GM21825 (cell line): Measurements from ENCODE around the gene ZNF804A.

Experiments
- ATAC-seq: cut with Tn5 transposase; IDR thresholded peaks from one replicate; pipeline ENCODE4 v1.9.1; 2021; ENCODE audit warnings: mild to moderate bottlenecking, moderate library complexity; ENCODE audit not compliant: unreplicated experiment

Gene ZNF804A

DNA sequence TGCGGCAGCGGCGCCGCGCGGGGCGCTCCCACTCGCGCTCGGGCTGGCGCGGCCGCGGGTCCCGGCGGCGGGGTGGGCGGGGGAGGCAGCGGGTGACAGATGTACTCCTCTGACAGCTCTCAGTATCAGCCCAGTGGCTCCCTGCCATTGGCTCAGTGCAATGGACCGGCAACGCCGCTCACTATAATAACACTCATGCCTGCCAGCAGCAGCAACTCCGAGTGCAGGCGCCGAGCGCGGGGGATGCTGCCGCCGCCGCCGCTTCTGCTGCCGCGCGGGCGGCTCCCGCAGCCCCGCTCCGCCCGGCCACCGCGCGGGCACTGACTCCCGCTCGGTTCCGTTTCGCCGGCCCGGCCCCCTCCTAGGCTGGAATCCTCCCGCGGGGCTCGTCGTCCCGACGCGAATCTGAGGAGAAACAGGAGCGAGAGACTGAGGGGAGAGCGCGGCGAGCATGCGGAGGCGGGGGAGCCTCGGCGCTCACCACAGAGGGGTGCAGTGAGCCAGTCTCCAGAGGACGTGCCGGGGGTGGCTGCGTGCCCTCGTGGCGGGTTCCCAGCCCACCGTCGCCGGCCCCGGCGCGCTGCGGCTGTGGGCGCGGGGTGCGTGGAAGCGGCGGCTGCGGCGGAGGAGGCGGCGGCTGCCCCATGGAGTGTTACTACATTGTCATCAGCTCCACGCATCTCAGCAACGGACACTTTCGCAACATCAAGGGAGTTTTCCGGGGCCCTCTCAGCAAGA, at the start of gene ZNF804A:
Gene ZNF804A, plus strand, starts transcription at position 214 of the 738 bp plus-strand sequence. Its CDS starts 431 bp downstream, at position 645.
- ATAC-seq = peak; percentile 78

DNA sequence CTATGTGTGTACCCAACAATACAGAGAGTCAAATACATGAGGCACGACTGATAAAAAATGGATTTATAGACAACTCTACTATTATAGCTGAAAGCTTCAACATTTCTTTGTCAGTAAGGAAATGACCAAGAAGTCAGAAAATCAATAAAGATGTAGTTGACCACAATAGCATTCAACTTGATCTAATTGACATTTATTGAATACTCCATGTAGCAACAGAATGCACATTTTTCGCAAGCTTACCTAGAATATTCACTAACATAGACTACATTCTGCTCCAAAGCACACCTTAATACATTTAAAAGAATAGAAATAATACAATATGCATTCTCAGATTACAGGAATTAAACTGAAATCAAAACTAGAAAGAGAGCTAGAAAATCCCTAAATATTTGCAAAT, 49.2 kb upstream of the ZNF804A start:
- no peak for ATAC-seq

DNA sequence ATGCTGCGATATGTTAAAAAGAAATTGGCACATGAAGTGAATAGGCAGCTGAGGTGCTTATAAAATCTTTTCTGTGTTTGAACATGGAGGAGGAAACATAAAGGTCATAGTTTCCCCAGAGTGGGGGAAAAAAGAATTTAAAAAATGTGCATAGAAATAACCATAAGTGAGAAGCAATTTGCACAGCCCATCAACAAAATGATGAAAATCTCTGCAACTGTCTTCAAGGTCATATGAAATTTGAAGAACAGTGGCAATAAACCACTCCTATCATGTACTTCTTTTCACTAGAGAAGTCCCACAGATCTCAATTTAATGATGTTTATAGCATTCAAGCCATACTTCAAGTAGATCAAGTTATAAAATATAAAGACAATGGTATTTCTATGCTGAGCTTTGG, 46.7 kb upstream of the ZNF804A start:
- ATAC-seq = no peak

DNA sequence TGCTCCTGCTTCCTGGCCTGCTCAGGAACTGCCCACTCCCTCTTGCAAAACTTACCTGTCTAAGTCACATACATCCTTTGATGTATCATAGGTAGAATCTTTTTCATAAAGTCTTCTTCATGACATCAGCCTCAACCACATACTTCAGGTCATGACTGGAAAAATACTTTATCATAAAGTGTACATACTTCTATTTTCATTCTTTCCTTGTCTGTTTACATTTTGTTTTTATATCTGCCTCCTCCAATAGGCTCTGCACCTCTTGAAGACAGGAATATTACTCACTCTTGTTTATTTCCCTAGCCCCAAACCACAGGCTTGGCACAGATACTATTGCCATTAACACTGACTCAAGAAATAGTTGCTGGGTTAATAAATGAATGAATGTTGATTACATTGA, 43.6 kb upstream of the ZNF804A start:
- no peak for ATAC-seq

DNA sequence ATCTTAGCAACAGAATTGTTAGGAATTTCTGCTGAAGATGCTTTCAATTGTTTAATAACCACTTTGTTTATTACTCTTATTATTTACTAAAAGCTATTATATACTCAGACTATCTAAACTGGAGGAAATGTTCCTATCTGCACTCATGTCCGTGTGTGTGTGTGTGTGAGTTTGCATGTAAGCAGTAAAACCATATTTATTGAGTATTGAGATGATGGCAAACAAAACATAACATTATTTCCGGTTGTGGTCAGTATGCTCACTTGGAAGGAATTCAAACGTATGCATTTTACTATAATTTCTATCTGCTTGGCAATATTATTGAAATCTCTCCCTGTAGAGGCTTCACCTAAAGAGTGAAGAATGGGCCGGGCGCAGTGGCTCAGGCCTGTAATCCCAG, 43.0 kb upstream of the ZNF804A start:
- ATAC-seq = no peak

DNA sequence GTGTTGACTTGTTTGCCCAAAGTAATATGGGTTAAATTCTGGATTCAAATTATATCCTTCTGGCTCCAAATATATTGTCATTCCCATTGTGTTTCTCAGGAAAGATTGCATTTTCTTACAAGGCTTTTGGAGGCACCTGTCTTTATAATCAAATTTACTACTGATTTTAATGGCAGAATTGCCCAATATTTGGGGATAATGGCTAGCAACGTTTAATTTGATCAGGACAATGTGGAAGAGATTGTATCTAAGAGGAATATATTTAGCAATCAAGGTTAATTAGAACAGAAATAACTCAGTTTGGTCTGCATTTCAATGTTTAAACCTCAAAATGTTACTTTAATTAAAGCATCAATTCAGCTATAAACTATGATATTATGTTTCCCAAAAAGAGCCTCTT, 41.7 kb upstream of the ZNF804A start:
- no peak for ATAC-seq

DNA sequence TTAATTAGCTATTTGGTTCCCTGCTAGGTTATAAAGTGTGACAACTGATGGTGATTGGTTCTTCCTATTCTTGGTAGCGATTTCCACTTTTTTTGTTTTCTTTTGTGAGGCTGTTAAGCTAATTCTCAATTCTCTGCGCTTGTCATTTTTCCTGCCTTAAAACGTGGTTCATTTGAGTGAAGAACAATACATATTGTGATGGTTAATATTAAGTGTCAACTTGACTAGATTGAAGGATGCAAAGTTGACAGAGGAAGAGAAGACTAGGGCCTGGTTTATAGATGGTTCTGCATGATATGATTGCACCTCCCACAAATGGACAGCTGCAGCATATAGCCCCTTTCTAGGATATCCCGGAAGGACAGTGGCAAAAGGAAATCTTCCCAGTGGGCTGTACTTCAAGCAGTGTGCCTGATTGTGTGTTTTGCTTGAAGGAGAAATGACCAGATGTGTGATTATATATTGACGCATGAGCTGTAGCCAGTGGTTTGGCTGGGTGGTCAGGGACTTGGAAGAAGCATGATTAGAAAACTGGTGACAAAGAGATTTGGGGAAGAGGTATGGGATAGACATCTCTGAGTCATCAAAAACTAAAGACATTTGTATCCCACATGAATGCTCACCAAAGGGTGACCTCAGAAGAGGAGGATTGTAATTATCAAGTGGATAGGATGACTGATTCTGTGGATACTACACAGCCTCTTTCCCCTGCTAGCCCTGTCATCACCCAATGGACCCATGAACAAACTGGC, 39.4 kb upstream of the ZNF804A start:
- ATAC-seq = no peak

DNA sequence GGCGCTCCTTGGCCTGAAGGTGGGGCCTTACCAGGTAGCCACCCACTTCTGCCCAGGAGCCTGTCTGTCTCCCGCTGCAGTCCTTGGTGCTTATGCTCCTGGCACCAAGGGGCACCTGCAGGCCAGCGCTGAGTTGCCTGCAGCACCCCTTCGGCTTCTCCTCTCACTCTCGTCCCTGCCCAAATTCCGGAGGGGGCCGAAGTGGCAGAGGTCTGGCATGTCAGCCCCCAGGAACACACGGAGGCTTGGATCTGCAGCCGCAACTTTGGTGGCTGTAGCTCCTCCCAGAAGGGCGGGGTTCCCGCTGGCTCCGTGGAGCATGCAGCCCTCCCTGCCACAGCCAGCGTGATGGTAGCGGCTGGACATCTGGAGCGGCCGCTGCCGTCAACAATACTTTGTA, 37.7 kb upstream of the ZNF804A start:
- no peak for ATAC-seq

DNA sequence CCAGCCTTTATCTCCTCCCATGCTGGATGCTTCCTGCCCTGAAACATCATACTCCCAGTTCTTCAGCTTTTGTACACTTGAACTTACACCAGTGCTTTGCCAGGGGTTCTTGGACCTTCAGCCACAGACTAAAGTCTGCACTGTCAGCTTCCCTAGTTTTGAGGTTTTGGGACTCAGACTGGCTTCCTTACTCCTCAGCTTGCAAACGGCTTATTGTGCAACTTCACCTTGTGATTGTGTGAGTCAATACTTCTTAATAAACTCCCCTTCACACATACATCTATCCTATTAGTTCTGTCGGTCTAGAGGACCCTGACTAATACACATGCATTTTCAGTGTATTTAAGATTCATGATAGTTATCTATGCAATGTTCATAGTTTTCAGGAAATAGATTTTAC, 35.8 kb upstream of the ZNF804A start:
- ATAC-seq = no peak

DNA sequence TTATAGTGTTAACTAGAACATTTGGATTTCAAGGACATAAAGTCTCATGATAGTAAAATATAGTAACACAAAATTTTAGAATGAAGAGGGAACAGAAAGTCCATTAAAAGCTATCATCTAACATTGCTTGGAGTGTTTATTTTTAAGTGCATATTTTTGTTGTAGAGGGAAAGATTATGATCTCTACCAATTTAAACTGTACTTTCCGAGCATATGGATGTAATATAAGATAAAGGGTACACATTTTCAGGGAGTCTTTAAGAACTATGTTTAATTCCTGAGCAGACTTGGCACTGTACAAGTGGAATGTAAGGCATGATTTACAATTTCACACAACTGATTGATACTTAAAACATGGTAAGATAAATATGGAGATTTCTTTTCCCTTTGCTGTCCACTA, 34.2 kb upstream of the ZNF804A start:
- no peak for ATAC-seq

DNA sequence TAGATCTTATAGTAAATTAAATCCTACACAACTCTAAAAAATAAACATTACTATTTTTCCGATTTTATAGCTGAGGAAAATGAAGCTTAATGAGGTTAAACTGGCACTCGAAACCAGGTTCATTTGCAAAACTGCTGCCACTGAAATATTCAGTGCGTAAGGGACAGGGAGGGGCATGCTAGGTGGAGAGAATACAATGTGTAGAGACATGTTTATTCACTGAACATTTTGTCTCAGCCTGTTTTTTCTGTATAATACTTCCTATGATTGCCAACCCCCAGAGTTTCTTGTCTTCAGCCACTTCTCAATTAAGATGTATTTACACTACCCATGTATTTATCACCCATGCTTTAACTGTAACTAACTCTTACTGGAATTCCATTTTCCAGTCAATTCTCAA, 31.6 kb upstream of the ZNF804A start:
- ATAC-seq = no peak

DNA sequence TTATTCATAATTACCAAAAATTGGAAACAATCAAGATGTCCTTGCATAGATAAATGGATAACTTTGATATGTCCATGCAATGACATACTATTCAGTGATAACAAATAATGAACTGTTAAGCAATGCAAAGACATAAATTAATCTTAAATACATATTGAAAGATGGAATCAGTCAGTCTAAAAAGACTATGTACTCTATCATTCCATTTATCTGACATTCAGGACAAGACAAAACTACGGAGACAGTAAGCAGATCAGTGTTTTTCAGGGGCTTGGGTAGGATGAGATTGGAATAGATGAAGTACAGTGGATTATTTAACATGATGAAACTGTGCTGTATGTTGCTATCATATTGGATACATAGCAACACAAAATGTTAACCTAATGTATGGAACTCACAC, 21.3 kb upstream of the ZNF804A start:
- ATAC-seq = no peak

DNA sequence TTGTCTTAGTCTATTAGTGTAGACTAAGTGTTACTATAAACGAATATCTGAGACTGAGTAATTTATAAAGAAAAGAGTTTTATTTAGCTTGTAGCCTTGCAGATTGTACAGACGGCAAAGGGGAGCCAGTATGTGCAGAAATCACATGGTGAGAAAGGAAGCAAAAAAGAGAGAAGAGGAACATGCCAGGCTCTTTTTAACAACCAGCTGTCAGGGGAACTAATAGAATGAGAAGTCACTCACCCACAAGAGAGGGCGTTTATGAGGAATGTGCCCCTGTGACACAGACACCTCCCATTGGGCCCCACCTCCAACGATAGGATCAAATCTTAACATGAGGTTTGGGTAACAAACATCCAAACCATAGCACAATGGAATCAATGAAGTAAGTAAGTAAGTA, 20.6 kb upstream of the ZNF804A start:
- ATAC-seq = no peak

DNA sequence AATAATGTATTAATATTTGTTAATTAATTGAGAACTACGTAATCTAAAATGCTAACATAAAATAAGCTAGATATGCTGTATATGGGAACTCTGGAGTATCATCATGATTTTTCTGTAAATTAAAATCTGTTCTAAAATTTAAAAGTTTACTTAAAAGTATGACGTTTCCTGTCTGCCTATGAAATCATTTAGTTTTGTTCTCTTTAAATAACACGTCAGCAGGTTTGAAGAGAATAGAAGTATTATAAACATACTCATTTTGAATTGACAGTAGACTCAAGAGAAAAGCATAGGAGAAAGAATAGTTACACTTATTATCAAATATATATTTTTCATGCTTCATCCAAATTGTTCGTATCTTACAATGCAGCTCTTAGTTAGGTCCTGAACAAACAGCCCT, 19.1 kb upstream of the ZNF804A start:
- no peak for ATAC-seq

DNA sequence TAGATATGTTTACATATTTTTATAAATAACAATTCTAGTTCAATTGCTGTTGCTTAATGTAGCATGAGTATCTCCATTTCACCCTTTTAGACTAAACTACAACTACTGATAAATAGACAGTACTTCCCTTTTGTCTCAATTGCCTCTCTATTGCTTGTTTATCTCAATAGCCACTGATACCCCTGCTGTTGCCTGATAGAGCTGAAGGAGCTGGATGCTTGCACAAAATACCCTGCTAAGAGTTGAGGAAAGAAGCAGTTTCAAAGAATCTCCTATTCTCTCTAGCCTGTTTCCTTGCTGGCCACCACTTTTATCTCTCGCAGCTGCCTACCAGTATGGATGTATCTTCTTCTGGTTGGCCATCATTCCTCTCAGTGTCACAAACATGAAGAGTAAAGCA, 16.9 kb upstream of the ZNF804A start:
- ATAC-seq = no peak

DNA sequence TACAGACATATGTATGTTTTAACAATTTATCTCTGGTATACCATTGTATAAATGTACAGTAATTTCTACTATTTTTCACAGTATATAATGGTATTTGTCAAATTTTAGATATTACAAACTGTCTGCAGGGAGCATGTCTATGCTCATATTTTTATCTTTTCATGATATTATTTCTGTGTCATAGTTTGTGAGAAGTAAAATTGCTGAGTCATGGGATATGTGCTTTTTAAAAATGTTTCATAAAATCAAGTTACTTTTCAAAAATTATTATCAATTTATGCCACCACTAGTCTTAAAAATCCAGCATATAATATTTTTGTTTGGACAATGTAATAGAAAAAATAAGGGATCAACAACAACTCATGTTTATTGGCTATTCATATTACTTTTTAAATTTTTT, 9.1 kb upstream of the ZNF804A start:
- no peak for ATAC-seq

DNA sequence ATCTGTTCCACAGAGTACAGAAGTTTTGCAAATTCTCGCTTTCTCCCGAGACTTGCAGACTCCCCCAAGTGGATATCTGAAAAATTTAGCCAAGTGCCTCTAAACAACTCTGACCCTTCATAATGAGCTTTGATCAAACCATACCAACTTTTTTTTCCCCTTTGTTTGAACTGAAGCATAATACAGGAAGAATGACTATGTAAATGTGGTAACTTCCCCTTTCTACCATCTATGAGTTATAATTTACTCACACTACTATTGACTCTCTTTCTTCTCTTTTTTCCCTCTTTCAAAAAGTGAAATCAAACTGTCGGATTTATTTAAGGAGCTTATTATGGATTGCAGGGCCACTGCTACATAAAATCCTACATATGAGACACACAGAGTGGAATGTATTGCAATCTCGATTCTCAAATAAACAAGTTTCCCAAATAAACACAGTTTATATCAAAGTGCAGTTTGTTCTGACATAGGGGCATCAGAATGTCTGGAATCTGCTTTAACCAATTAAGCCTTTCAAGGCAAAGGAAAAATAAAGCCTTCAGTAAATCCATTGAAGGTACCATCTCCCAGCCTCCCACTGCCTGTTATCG, 1.4 kb upstream of the ZNF804A start:
- peak; percentile 19 for ATAC-seq

DNA sequence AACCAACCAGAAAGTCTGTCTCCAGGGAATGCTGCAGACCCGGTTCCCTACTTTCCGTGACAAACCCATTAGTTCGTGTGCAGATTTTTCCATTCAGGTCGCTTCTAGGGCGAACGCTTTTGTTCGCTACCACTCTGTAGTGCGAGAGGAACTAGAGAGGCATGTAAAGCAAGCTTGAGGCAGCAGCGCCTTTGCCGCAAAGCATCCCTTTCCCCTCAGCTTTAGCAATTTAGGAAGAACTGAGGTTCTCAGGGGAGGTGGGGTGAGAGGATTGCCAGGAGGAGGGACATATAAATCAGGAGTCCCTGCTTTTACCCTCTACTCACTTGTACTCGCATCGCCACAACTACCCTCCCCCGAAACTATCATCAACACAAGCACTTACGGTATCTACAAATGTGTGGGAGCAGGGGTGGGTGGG, 748 bp upstream of the ZNF804A start:
- ATAC-seq = no peak

DNA sequence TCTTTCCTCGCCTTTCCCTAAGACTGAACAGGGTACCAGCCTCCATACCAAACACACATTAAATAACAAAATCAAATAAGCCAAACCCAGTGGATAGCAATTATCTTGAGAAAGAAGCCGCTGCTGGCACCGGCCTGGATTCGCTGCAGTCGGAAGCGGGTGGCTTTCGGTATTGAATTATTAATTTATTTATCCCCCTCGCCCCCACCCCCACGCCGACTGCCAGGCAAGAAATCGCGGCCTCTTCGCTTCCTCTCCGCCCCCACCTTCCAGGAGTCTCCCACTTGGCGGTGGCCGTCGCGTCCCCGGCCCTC, 370 bp upstream of the ZNF804A start:
- ATAC-seq = no peak

DNA sequence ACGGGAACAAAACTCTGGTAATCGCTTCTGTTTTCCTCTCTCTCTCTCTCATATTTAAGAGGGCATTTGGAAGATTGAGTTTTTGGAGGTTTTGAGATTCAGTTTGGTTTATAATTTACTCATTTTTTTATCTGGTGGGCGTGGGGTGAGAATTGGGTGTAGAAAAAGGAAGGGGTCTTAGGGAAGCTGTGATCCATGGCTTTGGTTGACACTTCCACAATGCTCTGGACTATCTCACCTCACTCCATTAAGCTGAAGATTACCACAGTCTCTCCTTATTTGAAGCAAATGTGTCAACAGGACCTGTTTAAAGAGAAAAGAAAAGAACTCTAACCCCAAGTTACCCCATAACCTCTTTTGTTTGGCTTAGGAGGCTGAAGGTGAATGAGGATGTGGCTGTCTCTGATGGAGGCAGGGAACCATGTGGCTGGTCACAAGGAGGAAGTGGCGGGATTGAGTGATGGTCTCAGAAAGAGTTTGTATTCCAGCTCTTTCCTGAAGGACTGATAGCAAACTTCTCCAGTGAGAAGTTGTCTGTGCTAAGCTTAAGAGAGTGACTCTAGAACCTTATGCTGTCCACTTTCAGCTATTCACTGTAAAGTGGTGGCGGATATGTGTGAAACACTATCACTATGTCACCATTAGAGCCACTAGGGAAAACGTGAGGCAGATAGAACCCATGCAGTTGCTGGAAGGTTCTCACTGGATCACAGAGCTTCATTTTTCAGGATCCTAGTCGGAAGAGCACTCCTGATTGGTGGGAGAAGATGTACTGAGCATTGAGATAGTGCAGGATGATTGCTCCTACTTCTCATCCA, 934 bp downstream of the ZNF804A start:
- ATAC-seq = no peak

DNA sequence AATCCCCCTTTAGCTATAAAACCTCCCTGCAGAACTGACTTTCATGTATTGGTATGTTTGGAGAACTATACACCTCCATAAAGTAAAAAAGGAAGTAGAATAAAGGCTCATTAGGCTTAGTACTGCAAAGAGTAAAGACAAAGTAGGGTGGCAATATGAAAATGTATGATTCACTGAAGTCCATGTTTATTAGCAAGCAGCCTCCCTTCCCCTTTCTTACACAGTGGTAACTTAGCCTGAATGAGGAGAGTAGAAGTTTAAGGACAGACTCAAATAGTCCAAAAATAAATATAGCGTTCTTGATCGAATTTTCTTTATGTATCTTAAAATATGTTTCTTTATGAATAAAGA, 1.5 kb downstream of the ZNF804A start:
- ATAC-seq = no peak

DNA sequence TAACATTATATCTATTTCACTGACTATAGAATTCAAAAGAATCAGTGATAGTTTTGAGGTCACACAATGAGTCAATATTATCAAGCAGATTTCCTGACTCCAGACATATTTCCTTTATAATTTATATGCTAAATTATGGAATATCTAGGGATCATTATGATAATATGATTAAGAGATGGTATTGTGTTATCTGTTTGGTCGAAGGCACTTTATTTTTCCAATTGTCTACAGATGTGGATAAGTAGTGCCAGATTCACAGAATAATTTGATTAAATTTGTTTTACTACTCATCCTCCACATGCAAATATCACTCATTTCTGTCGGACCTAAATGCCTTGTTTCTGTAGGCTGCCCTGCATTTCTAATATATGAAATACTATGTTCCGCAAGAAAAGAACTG, 4.4 kb downstream of the ZNF804A start:
- ATAC-seq = no peak
